Stimulated activated CD4-positive, alpha-beta T cell treated with anti-CD3 and anti-CD28 coated beads, Interleukin-15, amount 100 ng/mL, for 48 hours (primary cell): ENCODE measurements around the gene LRPPRC.

Source experiments
- DNase-seq, 2 donors: peaks; one replicate each; pipeline ENCODE4 v3.0.0-alpha.2; 2020; ENCODE audit warnings: low read depth in 2 of 2

The LRPPRC gene

DNA sequence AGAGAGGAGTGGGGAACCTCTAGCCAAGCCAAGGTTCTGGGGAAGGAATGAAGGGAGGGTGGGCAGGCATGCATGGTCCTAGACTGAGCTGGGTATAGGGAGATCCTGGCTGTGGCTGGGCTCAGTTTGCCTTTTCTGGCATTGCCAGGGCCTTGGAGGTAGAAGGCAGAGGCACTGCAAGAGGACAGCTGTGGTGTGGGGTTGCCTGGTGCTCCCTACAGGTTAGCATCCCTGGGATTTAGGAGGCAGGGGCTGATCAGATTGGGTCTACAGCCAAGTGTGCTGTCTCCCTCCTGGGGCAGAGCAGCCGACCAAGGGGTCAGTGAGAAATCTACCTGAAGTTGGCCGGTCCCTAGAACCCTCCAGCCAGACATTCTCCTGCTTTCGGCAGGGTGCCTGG lies 141.1 kb downstream of the LRPPRC start:
- no peak for DNase-seq

DNA sequence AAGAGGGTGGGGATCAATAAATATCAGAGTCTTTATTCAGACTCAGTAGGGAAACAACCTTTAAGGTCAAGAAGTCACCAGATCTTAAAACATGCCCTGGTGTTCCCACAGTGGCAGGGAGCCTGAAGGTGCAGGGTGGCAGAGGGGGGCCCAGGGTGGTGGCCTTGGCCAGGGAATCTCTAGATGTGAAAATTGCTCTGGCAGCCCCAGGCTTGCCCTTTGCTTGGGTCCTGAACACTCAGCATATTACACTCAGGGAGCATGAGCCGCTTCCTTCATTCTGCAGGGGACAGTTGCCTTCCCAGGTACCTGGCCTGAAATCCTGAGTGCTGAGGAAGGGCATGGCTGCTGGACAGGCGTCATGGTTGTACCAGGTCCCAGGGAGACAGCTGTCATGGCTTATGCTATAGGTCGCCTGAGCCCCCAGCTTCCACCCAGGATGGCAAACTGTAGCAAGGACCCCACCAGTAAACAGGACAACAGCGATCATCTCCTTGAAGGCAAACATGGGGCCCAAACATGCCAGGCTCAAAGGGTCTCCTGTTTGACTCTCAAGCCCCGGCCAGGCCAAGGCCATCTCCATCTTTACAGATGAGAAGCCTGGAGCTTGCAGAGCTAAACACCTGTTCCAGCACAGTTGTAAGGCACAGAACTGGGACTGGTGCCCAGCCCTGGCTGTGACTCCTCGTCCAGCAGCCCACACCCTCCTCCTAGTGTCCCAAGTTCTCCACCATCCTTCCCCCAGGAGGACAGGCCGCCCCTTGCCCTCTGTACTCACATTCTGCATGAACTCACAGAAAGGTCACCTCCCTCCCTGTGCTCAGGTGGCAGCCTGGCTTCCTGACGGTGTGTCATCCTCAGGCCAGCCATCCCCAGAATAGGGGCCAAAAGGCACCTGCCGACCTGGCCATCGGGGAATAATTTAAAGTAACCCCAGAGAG lies 142.4 kb downstream of the LRPPRC start:
- DNase-seq, result no peak

DNA sequence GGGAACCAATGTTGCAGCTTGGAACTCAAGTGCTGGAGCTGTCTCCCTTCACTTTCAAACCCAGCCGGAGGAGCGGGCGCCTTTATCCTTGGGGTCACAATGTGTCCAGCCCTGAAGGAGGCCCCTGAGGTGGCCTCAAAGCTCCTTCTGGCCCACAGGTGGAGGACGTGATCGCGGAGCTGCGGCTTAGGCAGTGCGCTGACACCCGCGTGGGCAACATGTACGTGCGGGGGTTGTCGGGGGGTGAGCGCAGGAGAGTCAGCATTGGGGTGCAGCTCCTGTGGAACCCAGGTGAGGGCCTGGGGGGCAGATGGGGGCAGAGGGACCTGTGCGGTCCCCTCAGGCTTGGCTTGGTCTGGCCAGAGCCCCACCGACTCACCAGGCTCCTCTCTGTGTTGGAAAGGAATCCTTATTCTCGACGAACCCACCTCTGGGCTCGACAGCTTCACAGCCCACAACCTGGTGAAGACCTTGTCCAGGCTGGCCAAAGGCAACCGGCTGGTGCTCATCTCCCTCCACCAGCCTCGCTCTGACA lies 143.5 kb downstream of the LRPPRC start:
- DNase-seq, result no peak

DNA sequence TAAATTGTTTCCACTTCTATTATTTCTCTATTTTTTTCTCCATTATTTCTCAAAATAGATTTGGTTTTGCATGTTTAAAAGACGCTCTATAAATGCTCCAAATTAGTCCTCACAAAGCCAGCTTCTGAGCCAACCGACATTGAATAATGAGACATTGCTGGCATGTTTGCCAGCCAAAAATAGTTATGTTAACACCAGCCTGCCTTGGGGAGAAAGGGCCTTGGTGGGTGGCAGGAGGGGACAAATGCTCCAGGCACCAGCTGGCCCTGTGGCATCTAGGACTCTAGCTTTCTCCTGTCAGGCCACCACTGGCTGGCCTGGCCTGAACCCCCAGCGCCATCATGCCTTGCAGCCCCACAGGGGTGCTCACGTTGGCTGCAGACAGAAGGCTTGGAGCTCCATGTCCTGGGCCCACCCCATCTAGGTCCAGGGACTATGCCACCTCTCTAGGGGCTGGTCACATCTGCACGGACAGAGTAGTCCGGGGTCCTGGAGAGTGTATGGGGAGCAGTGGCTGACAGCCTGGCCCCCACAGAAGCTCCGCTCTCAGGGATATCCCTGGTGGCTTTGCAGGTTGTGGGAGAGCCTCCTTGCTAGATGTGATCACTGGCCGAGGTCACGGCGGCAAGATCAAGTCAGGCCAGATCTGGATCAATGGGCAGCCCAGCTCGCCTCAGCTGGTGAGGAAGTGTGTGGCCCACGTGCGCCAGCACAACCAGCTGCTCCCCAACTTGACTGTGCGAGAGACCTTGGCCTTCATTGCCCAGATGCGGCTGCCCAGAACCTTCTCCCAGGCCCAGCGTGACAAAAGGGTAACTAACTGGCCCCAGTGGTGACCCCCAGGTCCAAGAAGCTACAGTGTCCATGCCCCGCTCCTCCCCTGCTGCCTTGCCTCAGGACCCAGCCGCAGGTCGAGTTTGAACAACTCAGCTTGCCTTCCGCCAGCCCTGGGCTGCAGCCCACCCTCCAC lies 144.5 kb downstream of the LRPPRC start:
- DNase-seq, result no peak

DNA sequence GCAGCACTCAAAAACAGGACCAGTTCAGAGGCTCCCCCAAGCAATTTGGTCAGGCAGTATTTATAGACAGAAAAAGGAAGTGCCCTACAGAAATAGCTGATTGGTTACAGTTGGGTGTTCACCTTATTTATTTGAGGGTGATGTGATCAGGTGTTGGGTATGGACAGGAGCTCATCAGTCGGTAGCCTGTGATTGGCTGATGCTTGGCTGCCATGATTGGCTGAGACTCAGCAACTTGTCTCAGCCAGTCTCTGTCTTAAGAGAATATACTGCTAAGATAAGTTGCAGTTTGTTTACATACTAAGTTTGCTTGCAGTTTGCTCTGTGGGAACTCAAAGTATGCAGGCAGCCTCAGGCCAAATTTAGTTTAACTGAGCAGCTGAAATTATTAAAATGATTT lies 147.6 kb downstream of the LRPPRC start:
- no peak for DNase-seq

DNA sequence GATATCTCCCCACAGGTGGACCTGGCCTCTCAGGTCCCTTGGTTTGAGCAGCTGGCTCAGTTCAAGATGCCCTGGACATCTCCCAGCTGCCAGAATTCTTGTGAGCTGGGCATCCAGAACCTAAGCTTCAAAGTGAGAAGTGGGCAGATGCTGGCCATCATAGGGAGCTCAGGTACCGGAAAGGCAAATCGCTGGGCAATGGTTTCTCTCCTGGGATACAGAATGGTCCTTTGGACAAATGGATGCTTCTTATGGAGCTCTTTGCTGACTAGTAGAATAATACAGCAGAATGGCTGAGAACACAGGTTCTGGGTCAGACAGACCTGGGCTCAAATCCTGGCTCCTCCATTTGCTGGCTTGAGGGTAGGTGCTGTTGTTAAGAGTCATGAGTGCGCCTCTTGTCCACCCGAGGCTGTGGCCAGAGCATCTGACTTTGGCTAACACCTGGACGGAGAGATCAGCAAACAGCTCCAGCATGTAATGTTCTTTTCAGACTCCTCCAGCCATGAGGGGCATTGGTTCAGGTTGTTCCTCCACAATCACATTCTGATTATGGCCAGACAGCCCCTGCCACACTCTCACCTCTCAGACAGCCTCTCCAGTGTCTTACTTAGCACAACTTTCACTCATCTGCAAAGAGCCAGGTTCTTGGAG lies 149.5 kb downstream of the LRPPRC start:
- DNase-seq, result no peak

DNA sequence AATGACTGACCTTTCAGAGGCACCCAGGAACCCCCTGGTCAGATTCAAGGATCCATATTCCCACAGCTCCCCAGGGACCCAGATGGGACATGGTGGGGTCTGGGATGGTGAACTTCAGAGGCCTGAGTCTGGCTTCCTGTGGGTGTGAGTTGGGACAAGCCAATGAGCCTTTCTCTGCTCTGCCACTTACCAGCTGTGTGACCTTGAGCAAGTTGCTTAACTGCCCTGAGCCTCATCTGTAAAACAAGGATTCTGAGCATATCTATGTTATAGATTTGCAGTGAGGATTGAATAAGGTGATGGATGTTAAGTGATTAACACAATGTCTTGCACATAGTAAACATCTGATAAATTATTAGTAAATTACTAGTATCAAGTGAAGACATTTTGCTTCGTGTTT lies 150.6 kb downstream of the LRPPRC start:
- DNase-seq, result no peak

DNA sequence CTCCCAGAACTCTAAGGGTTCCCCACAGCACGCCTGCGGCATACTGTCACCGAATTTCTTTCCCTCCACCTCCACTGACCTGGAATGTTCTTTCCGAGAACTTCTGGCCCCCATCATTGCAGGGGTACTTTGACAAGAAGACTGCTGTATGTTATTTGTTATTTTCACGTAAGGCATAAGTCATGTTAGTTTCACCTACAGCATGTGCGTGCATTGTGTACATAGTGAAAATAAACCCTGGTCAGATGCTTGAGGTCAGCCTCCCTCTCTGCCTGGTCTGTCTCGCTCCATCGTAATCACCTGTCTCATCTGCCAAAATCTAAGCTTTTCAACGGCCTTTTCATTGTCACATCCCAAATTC lies 152.9 kb downstream of the LRPPRC start:
- no peak for DNase-seq

DNA sequence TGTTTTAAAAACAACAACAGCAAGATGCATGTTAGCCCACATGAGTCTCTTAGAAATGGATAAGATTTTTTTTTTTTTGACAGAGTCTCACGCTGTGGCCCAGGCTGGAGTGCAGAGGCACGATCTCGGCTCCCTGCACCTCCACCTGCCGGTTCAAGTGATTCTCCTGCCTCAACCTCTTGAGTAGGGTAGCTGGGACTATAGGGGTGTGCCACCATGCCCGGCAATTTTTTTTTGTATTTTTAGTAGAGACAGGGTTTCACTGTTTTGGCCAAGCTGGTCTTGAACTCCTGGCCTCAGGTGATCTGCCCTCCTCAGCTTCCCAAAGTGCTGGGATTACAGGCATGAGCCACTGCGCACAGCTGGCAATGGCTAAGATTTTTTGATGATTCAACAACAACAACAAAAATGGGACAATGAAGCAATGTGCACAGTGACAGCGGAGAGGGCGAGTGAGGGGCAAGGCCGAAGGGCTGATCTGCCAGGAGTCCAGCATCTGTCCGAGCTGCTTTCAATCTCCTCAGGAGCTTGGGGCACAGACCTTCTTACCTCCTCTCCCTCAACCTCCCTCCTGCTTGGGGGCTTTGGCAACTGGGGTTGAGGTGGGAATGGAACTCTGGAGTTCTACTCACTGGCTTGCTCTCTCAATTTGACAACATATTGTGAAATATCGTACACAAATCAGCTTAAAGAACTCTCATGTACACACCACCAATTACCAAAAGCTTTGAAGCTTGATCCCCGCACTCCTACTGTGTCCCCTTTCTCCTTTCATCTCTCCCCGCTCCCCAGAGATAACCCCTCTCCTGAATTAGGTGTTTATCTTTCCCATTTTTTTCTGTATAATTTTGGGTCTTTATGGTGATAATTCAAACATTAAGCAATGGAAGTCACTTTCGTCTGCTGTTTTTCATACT lies 153.6 kb downstream of the LRPPRC start:
- no peak for DNase-seq

DNA sequence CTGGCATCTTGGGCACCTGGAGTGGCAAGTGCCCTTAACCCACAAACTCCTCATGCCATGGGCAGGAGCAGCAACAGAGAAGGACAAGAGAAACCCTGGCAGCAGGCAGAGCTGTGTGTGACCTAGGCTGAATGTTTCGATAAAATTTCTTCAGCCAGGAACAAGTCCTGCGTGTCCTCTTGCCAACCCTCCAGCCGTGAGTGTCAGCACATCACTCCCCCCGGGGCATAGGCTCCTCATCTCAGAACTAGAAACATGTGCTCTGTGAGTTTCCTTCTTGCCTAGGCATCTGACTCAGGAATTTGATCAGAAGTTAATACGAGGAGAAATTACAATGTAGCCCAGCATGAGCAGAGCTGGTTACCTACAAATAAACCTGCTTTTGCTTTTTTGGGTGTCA lies 154.8 kb downstream of the LRPPRC start:
- no peak for DNase-seq

DNA sequence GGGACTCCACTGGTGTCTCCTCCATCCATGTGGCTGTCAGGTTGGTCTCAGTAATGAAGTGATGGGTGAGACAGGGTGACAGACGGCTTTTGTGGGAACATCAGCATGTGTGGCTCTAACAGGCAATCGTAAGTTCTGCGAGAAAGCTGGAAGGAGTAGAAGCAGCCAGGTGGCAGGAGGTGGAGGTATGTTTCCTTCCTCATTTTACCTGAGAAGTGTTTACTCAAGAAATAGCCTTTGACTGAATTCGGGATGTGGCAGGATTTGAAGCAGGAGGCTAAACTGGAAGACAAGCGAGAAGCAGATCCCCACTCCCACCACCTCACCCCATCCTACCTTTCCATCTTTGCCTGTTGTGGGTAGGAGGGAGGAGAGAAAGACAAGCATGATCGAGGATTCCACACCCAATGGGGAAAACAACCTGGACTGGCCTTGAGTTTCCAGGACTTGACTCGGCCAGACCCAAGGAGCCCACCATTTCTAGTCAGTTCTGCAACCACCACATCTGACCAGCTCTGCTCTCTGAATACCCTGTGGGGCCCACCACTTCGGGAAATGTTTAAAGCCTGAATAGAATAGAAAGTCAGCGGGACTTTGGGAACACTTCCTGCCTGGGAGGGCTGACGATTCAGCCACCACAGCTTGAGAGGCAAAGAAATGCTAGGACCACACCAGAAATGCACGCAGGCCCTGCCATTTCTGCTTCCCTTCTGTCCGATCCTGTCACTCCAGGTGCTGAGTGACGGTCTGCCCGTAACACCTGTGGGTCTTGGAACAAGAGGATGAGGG lies 155.8 kb downstream of the LRPPRC start:
- DNase-seq, result no peak

DNA sequence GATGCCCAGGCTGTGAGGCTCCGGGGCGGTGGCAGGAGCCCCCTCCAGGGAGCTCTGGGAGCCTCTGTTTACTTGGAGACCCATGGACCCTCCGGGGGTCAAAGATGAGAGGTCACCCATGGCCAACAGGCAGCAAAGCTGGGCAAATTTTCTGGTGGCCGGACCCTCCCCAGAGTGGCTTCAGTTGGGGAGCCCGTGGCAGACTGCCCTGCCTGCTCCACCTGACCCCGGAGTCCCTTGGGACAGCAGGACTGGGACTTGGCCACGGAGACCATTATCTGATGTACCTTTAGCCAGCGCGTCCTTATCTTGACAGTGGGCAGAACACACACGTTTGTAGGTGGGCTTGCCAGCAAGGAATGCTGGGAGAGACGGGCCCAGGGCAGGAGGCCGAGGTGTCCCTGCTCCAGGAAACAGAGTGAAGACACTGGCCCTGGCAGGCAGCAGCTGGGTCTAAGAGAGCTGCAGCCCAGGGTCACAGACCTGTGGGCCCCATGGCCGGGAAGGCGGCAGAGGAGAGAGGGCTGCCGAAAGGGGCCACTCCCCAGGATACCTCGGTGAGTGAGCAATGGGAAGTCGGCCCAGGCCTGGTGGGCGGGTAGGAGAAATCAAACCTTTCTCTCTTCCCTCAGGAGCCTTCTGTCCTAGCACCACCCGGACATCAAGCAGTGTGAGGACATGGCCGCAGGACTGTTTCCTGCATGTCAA lies 157.1 kb downstream of the LRPPRC start, which contains the start of the genes ABCG5 and ABCG8:
TSS of gene ABCG5 (minus strand) at position 280 of the 708 bp plus-strand sequence. CDS start at position 120, 160 bp downstream.
TSS of gene ABCG8 (plus strand) at position 412 of the 708 bp plus-strand sequence. CDS start at position 495, 83 bp downstream.
- no peak for DNase-seq

DNA sequence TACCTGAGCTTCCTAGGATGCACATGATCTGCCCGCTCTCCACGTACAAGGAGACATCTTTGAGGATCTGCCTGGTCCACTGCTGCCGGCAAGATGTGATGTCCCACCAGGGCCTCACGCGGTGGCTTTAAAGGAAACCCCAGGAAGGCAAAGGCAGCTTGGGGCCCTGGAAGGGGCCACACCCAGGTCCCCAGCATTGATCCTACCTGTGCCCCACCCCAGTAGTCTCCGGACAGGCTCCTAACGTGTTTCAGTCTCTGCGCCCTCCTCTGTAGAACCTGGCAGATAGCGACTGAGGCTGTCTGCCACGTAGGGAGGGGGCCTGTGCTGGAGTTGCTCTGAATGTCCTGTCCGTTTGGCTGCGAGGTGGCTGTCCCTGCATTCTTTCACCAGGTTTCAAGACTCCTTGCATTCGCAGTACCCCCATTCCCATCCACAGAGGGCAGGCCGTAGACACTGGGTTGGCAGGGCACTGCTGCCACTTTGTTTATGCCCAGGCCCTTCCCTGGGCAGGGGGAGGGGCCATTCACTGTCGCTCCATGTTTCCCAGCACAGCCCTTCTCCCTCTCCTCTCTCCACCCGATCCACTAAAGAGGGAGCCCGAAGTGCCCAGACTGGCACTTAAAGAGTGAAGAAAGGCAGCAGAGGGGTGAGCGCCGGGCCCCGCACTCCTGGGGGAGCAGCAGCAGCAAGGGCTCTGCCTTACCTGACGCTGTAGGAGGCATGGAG lies 157.8 kb downstream of the LRPPRC start:
- no peak for DNase-seq

DNA sequence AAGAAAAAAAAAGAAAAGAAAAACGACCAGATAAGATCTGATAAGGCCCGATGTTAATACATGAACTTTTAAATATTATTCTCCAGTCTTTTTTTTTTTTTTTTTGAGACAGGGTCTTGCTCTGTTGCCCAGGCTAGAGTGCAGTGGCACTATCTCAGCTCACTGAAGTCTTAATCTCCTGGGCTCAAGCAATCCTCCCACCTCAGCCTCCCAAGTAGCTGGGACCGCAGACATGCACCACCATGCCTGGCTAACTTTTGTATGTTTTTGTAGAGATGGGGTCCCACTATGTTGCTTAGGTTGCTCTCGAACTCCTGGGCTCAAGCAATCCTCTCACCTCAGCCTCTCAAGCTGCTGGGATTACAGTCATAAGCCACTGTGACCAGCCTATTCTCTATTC lies 158.8 kb downstream of the LRPPRC start:
- DNase-seq, result no peak
